Transverse colon (tissue), 4 donors: Measurements from ENCODE around the gene ROGDI.

Experiments
- EP300 ChIP-seq: sonication (generic); formaldehyde crosslinking; IDR thresholded peaks from one replicate; pipeline ENCODE4 v1.6.1; 2017; ENCODE audit warnings: antibody characterized with exemption, low read depth
- POLR2A ChIP-seq: fragments of 450-650 bp; IDR thresholded peaks from one replicate; pipeline ENCODE4 v1.6.1; 2016; ENCODE audit warnings: antibody characterized with exemption, mild to moderate bottlenecking, moderate library complexity
- POLR2AphosphoS5 ChIP-seq, 3 donors: sonication (generic); formaldehyde crosslinking; IDR thresholded peaks; one replicate each; pipeline ENCODE4 v1.6.1; 2016; ENCODE audit warnings: antibody characterized with exemption in 3 of 3
- TF ChIP-seq, protein P1 (sequence below), 5 experiments: fragments of 200-600 bp in 3 of 5; fragments of 450-650 bp in 2 of 5; sonication (generic) in 3 of 5; IDR thresholded peaks; 1 replicate in 2 of 5; 2 replicates in 3 of 5; pipeline ENCODE4 v1.5.1; 2016 to 2017; ENCODE audit warnings: antibody characterized with exemption in 5 of 5, inconsistent platforms in 3 of 5, mild to moderate bottlenecking in 2 of 5, moderate library complexity in 1 of 5

GRCh38 chr16:4833584-4833983 is 31.2 kb upstream of the ROGDI start:
- TF ChIP-seq, protein P1, sequence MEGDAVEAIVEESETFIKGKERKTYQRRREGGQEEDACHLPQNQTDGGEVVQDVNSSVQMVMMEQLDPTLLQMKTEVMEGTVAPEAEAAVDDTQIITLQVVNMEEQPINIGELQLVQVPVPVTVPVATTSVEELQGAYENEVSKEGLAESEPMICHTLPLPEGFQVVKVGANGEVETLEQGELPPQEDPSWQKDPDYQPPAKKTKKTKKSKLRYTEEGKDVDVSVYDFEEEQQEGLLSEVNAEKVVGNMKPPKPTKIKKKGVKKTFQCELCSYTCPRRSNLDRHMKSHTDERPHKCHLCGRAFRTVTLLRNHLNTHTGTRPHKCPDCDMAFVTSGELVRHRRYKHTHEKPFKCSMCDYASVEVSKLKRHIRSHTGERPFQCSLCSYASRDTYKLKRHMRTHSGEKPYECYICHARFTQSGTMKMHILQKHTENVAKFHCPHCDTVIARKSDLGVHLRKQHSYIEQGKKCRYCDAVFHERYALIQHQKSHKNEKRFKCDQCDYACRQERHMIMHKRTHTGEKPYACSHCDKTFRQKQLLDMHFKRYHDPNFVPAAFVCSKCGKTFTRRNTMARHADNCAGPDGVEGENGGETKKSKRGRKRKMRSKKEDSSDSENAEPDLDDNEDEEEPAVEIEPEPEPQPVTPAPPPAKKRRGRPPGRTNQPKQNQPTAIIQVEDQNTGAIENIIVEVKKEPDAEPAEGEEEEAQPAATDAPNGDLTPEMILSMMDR (IDR thresholded peaks at IDR 0.05), result no peak
- TF ChIP-seq POLR2A, result no peak
- no peak for TF ChIP-seq EP300
- TF ChIP-seq POLR2AphosphoS5 (IDR thresholded peaks at IDR 0.05), result no peak
